NCI-H69 (cell line): ENCODE results near the gene ARHGEF10L.
A peak's percentile ranks its signal among the peaks of the same experiment; 100 is the strongest.
"Not testable (repeated sequence)": the region's sequence is repeated elsewhere in the genome, so short reads cannot be mapped to it uniquely, and the experiment has no call there.

Experiments used
- DNase-seq: peaks from one replicate; lab custom pipeline; 2025; lab: John Stamatoyannopoulos, UW

The ARHGEF10L gene, protein sequence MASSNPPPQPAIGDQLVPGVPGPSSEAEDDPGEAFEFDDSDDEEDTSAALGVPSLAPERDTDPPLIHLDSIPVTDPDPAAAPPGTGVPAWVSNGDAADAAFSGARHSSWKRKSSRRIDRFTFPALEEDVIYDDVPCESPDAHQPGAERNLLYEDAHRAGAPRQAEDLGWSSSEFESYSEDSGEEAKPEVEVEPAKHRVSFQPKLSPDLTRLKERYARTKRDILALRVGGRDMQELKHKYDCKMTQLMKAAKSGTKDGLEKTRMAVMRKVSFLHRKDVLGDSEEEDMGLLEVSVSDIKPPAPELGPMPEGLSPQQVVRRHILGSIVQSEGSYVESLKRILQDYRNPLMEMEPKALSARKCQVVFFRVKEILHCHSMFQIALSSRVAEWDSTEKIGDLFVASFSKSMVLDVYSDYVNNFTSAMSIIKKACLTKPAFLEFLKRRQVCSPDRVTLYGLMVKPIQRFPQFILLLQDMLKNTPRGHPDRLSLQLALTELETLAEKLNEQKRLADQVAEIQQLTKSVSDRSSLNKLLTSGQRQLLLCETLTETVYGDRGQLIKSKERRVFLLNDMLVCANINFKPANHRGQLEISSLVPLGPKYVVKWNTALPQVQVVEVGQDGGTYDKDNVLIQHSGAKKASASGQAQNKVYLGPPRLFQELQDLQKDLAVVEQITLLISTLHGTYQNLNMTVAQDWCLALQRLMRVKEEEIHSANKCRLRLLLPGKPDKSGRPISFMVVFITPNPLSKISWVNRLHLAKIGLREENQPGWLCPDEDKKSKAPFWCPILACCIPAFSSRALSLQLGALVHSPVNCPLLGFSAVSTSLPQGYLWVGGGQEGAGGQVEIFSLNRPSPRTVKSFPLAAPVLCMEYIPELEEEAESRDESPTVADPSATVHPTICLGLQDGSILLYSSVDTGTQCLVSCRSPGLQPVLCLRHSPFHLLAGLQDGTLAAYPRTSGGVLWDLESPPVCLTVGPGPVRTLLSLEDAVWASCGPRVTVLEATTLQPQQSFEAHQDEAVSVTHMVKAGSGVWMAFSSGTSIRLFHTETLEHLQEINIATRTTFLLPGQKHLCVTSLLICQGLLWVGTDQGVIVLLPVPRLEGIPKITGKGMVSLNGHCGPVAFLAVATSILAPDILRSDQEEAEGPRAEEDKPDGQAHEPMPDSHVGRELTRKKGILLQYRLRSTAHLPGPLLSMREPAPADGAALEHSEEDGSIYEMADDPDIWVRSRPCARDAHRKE (N-terminal part only)

DNA sequence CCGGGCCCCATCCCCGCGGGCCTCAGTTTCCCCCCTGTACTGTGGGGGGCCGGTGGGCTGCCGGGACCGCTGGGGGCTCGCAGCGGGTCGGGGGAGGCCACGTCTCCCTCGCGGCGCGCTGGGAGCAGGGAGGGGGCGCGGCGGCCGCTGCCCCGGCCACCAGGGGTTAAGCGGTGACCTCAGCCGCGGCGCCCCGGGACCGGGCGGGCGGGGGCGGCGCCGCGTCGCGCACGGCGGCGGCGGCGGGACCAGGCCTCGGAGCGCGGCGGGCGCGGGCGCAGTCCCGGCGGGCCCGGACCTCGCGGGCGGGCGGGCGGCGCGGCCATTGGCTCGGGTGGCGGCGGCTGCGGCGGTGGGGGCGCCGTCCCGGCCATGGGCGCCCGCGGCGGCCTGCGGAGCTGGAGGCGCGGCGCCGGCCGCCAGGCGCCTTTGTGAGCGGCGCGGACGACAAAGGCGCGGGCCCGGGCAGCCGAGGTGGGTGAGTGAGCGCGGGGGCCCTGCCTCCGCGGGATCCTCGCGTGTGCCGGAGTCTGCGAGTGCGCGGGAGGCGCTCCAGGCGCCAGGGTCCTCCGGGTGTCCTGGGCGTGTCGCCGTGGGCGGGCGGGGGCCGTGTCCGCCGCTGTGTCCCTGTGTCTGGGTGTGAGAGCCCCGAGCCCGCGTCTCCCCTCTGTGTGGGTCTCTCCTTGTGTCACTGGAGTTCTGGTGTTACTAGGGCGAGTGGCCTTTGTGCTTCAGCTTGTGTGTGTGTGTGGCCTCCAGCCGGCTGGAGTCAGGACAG lies at the start of gene ARHGEF10L:
Gene ARHGEF10L, plus strand, starts transcription at position 222 of the 778 bp plus-strand sequence. CDS start 40,898 bp downstream, outside the sequence.
- DNase-seq: peak; percentile 36

DNA sequence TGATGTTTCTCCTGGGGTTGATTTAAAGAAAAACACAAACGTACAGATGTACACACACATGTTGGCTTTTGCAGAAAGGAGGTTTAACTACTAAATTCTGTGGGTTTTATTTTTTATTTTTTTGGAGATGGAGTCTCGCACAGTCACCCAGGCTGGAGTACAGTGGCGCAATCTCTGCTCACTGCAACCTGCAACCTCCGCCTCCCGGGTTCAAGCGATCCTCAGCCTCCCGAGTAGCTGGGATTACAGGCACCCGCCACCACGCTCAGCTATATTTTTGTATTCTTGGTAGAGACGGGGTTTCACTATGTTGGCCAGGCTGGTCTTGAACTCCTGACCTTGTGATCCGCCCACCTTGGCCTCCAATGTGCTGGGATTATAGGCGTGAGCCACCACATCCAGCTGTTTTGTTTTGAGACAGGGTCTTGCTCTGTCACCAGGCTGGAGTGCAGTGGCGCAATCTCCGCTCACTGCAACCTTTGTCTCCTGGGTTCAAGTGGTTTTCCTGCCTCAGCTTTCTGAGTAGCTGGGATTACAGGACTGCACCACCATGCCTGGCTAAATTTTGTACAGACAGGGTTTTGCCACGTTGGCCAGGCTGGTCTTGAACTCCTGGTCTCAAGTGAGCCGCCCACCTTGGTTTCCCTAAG lies 49.6 kb upstream of the ARHGEF10L start:
- not testable (repeated sequence) for DNase-seq

DNA sequence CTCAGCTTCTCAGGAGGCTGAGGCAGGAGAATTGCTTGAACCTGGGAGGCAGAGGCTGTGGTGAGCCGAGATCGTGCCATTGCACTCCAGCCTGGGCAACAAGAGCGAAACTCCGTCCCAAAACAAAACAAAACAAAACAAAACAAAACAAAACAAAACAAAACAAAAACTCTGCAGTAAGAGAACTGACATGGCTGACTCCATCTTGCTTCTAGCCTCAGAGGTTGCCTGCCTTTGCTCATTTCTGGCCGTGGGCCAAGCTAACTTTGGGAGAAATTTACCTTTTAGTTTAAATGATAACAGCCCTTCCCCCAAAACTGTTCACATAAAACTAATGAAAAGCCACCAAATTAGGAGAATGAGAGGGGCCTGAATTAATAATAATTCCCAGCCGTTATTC lies 48.8 kb upstream of the ARHGEF10L start:
- DNase-seq: not testable (repeated sequence)

DNA sequence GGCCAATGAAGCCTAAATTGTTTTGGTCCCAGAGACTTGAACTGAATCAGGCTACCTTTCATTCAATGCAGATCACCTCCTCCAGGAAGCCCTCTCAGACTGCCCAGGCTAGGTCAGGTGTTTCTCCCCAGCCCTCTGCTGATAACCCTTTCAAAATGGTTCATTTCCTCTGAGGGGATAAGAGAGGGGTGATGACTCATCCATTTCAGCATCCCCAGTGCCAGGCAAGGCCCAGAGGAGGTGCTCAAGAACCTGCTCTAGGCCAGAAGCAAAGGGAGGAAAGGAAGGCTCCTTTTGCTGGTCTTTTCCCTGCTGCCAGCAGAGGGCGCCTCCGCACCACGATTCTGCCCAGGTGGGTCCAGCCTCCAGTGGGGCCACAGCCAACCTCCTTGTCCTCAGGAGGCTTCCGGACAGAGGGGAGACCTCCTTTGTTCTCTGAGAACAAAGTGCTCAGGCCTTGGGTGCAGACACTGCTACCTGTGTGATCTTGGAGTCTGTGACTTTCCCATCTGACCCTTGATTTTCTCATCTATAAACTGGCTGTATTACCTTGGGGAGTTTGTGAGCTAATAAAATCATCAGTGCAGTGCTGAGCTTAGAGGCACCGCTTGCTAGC lies 45.3 kb upstream of the ARHGEF10L start:
- peak; percentile 62 for DNase-seq

DNA sequence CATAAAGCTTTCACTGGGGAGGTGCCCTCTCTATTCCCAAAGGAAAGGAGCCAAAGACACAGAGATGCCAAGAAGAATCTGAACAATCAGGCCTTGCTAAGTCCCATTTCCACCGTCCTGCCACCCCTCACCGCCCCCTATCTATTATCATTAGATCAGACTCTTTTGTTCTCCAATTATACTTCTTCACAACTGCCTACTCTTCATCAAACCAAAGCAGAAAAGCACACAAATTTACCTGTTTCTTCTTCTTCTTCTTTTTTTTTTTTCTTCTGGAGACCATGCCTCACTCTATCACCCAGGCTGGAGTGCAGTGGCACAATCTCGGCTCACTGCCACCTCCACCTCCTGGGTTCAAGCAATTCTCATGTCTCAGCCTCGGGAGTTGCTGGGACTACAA lies 43.1 kb upstream of the ARHGEF10L start:
- no peak for DNase-seq

DNA sequence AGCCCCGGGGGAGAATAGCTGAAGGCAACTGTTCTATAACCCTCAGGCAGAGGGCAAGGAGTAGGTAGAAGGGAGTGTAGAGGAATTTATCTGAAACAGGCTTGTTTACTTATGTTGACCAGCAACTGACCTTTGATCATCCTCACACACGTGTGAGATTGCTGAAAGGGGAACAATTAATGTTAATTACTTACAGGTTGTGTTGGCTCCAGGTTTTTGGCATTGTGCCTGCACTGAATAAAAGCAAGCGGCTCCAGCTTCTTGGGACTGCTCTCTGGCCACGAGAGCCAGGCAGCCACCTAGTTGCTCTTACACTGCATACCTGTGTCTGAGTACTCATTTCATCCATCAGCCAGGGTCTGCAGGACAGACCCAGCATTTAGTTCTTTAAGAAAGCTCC lies 41.3 kb upstream of the ARHGEF10L start:
- DNase-seq: peak; percentile 74

DNA sequence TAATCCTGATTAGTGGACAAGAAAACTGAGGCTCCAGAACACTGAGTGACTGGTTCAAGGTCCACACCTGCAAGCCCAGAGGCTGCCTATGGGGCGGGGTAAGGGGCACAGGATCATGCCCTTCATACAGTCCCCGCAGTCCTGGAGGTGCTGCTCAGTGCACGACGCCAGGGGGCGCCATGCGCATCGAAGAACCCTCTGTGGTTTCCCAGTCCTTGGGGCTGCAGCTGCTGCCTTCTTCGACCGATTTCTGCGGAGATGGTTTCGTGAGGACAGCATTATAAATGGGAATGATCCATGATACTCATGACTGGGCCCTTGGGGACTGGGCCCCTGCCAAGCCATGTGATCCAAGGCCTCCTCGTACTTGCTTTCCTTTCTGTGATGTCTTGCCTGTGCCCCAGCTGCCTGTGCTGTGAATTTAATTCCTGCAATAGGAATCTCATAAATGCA lies 37.1 kb upstream of the ARHGEF10L start:
- DNase-seq: peak; percentile 74

DNA sequence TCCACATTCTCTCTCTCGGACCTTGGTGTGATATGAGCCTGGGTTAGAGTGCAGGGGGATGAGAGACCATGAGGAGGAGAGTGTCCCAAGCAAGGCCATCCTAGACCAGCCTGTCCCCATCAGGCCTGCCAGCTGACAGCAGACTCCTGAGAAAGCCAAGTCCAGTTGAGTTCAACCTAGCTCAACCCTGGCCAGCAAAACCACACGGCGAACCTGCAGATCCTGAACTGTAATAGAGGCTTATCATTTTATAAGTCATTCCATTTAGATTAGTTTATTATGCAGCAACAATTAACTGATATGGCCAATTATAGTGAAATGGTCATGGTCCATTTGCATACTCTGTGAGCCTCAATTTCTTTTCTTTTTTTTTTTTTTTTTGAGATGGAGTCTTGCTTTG lies 36.4 kb upstream of the ARHGEF10L start:
- DNase-seq: no peak

DNA sequence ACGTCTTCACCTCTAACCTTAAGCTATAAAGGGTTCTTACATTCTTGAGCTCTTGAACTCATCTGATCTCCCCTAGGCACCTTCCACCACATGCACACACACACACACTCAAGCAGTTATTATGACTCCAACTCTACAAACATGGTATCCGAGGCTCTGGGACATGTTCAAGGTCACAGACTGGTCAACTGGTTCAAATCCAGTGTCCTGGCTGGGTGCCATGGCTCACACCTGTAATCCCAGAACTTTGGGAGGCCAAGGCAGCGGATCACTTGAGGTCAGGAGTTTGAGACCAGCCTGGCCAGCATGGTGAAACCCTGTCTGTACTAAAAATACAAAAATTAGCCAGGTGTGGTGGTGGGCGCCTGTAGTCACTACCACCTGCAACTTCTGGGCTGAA lies 32.3 kb upstream of the ARHGEF10L start:
- DNase-seq: not testable (repeated sequence)

DNA sequence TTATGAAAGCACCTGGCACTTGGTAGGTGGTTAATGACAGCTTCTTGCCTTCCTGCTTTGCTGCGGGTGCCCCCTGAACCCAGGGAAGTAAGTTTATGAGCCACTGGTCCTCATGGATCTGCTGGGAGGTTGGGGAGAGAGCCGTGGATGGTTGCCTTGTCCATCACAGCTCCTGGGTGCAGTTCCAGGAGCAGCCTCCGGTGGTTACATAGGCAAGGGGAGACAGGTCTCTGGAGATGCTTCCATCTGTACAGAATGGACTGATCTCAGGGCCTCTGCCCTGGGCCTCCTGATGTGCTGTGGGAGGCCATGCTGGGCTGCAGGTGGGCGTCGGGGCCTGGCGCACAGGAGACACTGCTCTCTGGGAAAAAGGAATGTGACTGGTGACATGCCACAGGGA lies 31.6 kb upstream of the ARHGEF10L start:
- DNase-seq: no peak

DNA sequence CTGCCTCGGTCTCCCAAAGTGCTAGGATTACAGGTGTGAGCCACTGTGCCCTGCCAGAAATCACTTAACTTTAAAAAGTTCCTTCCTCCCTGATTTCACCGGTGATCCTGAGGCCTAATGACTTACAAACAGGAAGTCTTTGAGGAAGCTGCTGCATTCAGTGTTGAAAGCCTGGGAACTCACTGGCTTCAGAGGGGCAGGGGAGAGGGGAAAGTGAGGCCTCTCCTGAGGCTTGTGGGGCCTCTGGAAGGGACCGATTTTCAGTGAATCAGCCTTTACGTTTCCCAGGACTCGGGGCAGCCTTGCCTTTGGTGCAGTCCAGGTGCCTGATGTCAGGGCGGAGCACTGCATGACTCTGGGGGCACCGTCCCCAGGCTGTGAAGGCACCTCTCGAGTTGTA lies 30.1 kb upstream of the ARHGEF10L start:
- DNase-seq: no peak

DNA sequence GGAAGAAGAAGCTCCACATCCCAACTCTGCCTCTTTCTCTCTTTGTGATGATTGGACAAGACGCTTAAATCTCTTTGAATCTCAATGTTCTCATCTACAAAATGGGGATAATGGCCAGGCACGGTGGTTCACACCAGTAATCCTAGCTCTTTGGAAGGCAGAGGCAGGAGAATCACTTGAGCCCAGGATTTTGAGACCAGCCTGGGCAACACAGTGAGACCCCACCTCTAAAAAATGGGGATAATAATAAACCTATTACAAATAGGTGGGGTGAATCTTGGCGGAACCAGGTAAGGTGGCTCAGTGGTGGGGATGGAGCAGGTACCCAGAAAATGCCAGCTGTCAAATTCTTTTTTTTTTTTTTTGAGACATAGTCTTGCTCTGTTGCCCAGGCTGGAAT lies 29.4 kb upstream of the ARHGEF10L start:
- no peak for DNase-seq

DNA sequence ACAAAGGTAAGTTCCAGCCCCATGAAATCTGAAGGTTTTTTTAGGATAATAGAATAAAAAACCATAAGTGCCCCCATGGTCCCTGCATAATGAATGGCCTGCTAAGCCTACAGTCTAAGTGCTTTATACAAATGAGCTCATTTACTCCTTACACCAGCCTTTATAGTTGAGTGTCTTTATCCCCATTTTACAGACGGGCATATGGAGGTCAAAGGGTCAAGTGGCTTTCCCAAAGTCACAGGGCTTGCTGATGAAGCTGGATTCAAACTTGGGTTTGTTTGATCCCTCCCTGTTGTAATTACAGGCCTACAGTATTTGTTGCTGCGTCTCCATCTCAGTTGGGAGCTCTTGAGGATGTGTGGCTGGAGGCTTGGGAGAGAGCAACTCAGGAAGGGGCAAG lies 28.3 kb upstream of the ARHGEF10L start:
- DNase-seq: no peak

DNA sequence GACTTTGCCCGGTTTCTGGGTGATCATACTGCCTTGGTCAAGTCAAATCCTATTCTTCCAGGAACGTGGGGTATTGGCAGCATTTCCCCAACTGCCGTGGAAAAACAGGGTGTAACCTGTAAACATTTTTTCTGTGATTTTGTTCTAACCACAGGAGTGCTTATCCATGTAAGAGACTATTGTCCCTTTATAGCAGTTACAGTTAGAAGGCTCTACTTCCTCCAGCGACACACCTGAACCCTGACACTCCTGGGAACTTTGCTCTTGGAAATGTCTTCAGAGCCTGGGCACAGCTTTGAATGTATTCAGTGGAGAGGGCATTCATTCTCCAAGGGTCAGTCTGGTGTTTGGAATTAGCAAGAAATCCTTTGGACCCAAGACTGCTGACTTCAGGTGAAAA lies 26.4 kb upstream of the ARHGEF10L start:
- no peak for DNase-seq

DNA sequence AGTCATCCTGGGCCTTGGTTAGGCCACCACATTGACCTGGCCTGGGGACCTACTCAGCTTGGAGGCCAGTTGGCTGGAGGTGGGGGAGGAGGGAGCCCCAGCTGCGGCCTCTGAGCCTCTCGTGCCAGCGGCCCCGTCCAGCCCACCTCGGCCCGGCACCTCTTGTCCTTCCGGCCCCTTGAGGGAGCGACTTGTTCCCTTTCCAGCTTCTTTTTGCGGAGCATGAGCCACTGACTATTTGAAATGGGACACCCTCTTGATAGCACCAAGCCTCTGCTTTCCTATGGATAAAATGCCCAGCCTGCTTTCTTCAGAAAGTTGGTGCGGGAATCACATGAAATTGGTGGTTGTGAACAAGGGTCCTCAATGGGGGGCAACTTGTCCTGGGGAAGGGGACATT lies 24.7 kb upstream of the ARHGEF10L start:
- no peak for DNase-seq

DNA sequence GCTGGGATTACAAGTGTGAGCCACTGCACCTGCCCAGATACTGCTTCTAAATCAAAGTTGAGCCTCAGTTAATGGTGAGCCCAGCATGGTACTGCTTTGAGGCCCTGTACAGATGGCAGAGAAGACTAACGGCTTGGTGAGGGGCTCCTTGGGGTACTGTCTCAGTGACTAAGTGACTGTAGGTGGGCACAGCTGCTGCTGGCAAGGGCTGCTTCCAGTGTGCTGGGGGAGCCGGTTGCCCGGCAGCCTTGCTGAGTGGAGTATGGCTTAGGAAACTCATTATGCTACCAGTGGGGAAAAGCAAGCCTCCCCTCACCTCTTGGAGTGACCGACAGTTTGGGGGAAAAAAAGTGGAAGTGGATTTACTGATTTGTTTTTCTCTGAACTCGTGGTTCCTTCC lies 23.6 kb upstream of the ARHGEF10L start:
- DNase-seq: no peak

DNA sequence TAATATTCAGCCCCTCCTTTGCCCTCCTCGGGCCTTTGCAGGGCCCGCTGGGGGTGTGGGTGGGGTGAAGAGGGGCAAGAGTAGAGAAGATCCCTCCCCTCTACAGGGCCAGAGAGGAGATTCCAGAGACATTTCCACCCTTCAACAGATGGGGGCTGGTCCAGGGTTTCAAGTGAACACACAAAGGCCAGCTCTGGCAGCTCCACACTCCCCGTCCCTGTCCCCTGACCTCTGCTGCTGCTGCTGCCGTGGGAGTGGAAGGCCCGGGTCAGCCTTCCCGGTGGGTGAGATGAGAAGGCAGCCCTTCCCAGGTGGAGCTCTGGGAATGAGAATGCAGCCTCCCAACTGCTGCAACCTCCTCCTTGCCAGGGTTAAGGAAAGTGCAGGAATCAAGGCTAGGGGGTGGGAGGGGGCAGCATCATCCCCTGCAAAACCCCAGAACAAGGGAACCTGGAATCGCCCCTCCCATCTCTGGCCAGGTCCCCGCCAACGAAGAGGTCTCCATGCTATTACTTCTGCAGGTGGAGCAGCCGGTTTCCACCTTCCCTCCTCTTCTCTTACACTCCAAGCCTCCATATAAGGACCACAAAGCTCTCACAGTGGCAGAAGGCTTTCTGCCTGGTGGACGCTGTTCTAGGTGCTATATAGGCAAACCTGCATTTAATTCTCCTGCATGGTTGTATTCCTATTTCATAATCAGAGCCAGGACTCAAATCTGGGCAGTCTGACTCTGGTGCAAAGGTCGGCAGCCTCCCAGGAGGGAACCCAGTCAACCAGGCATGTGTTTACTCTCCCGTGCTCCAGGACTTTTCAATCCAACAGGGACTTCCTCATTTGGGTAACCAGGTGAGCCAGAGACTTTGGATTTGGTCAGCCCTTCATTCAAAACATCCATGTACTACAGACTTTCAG lies 22.9 kb upstream of the ARHGEF10L start:
- peak; percentile 3 for DNase-seq

DNA sequence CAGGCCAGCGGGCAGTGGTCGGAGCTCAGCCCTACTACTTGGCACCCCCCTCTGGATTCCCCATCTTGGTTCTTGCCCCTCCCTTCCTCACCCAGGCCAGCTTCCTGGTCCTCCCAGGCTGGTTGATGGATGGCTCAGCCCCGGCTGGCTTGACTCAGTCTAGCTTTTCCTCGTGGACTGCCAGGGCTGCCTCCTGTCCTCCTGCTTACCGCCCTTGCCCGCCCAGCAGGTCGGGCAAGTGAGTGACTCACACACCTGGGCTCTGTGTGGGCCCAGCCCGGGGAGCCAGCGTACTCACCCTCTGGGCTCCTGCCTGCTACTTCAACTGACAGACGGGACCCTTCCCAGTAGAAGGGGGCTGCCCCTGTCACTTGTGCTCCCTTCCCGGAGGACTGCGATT lies 19.5 kb upstream of the ARHGEF10L start:
- DNase-seq: no peak
